Osteoblast (primary cell): ENCODE measurements around the gene ABCF2. TPM values are rescaled to one million over a fixed set of nuclear protein-coding genes. Genes with fewer than 3 reads are reported as not detected.
A peak's percentile ranks its signal among the peaks of the same experiment; 100 is the strongest.

Source experiments
- DNase-seq: peaks from one replicate; pipeline ENCODE4 v3.0.0; 2011; ENCODE audit warnings: low spot score, mixed read lengths; ENCODE audit not compliant: insufficient read length; ENCODE audit errors: missing footprints
- H2AFZ ChIP-seq: 2 replicates; pipeline ENCODE4 v1.6.0; 2011; ENCODE audit warnings: mild to moderate bottlenecking, low read length
- H3K27ac ChIP-seq: 2 replicates; pipeline ENCODE4 v1.5.1; 2011; ENCODE audit warnings: mild to moderate bottlenecking, low read depth, low read length, moderate library complexity
- H3K27me3 ChIP-seq: 2 replicates; pipeline ENCODE4 v1.6.0; 2012; ENCODE audit warnings: mild to moderate bottlenecking, control low read depth, inconsistent platforms, low read length, moderate library complexity; ENCODE audit not compliant: insufficient read depth
- H3K36me3 ChIP-seq: 2 replicates; pipeline ENCODE4 v1.5.1; 2011; ENCODE audit warnings: mild to moderate bottlenecking, low read length, control low read depth, moderate library complexity; ENCODE audit not compliant: insufficient read depth
- H3K4me1 ChIP-seq: 2 replicates; pipeline ENCODE4 v1.5.1; 2011; ENCODE audit warnings: mild to moderate bottlenecking, low read length, control low read depth, moderate library complexity; ENCODE audit not compliant: insufficient read depth
- H3K4me2 ChIP-seq: 2 replicates; pipeline ENCODE4 v1.6.0; 2011; ENCODE audit warnings: mild to moderate bottlenecking, low read length; ENCODE audit not compliant: insufficient read depth
- H3K4me3 ChIP-seq: fragments of 200-600 bp; sonication (generic); 3 replicates; pipeline ENCODE4 v1.5.1; 2012; ENCODE audit warnings: mild to moderate bottlenecking, low read length, inconsistent platforms; ENCODE audit not compliant: insufficient read depth
- H3K79me2 ChIP-seq: 2 replicates; pipeline ENCODE4 v1.6.0; 2012; ENCODE audit warnings: mild to moderate bottlenecking, low read length, control low read depth, inconsistent platforms; ENCODE audit not compliant: insufficient read depth
- H3K9me3 ChIP-seq: 2 replicates; pipeline ENCODE4 v1.5.1; 2011; ENCODE audit warnings: low read depth, low read length, control low read depth
- H4K20me1 ChIP-seq: 2 replicates; pipeline ENCODE4 v1.6.0; 2012; ENCODE audit warnings: mild to moderate bottlenecking, low read length, control low read depth; ENCODE audit not compliant: insufficient read depth
- CTCF ChIP-seq: IDR thresholded peaks from 2 replicates; pipeline ENCODE4 v1.5.1; 2011; ENCODE audit warnings: mild to moderate bottlenecking, low read depth, low read length, moderate library complexity; ENCODE audit errors: extremely low read depth
- total RNA-seq: library from RNA; depleted of rRNA; stranded (reverse); fragments of >200 nt; gene quantifications from 2 replicates; pipeline ENCODE4 v1.2.3, GENCODE V29; 2012

Gene ABCF2
- 55.1 and 65.9 TPM in 2 replicates for total RNA-seq

- H3K9me3 ChIP-seq = no peaks in the 10 kb centered on the region
- H3K4me1 ChIP-seq = peaks cover 33% of the 10 kb centered on the region
- peaks cover 32% of the 10 kb centered on the region for H3K79me2 ChIP-seq
- H2AFZ ChIP-seq = peak within 1 kb of the TSS; percentile 97
- peak; percentile 99 for DNase-seq
- peaks cover 13% of the 10 kb centered on the region for H4K20me1 ChIP-seq
- H3K36me3 ChIP-seq = peaks cover 29% of the 10 kb centered on the region
- peak within 1 kb of the TSS; percentile 97 for H3K4me2 ChIP-seq
- H3K27me3 ChIP-seq = no peaks in the 10 kb centered on the region
- peak within 1 kb of the TSS; percentile 83 for H3K27ac ChIP-seq
- peak within 1 kb of the TSS; percentile 90 for H3K4me3 ChIP-seq
- TF ChIP-seq CTCF = no peak
Observed at GRCh38 chr7:151226875-151227782, at the start of gene ABCF2. Gene ABCF2, minus strand, starts transcription at chr7:151227205. Its CDS starts 747 bp downstream, at chr7:151226458.

- Histone ChIP-seq H3K79me2 (no peaks in the 10 kb centered on the region), H3K27ac (no peak overlapping the region), H3K4me1 (peaks cover 4% of the 10 kb centered on the region), H3K9me3 (no peaks in the 10 kb centered on the region), H2AFZ (no peak overlapping the region), H3K4me2 (no peak overlapping the region), H3K4me3 (peak overlapping the region; percentile 70), H4K20me1 (no peaks in the 10 kb centered on the region), H3K36me3 (no peaks in the 10 kb centered on the region), H3K27me3 (peaks cover 9% of the 10 kb centered on the region)
- no peak for DNase-seq
- TF ChIP-seq CTCF = no peak
Observed at GRCh38 chr7:151275813-151276577, 49.0 kb upstream of the ABCF2 start.

DNA sequence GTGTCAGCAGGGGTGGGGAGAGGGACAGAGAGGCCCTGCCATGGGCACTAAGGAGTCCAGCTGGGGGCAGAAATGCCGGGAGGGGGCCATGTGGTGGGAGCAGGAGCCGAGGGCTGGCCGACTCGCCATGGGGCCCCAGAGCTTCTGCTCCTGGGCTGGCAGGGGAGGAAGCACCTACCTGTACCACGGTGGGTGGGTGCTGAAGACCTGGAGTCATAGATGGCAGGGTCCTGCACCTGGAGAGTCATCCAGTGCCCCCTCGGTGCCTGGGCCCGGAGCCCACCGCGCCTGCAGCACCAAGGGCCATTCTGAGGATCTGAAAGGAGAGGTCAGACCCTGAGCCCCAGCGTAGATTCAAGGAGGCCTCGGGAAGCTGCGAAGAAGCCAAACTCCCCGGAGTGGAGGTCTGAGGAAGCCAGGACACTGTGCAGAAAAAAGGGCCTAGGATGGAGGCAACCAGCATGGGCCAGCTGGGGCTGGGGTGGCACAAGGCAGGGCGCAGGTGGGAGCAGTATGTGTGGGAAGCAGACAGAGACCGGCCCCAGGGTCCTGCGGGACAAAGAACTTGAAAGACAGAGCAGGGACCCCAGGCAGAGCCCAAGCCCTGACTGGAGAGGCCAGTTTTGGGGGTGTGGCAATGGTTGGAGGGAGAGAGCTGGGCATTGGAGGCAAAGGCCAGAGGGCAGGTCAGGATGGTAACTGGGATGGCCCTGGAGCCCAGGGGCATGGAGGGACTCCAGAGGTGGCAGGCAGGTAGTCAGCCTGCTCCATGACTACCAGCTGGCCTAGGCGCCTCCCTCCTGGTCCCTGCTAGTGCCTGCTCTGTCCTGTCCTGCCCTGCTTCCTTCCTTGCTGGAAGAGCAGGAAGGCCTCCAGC is 48.2 kb upstream of the ABCF2 start:
- Histone ChIP-seq H3K27ac (no peak overlapping the region), H3K36me3 (no peaks in the 10 kb centered on the region), H3K27me3 (peaks cover 9% of the 10 kb centered on the region), H3K9me3 (no peaks in the 10 kb centered on the region), H3K79me2 (no peaks in the 10 kb centered on the region), H4K20me1 (no peaks in the 10 kb centered on the region), H2AFZ (no peak overlapping the region), H3K4me2 (no peak overlapping the region), H3K4me3 (no peak overlapping the region), H3K4me1 (peaks cover 4% of the 10 kb centered on the region)
- no peak for DNase-seq
- TF ChIP-seq CTCF = no peak
